NCI-H2196 treated with DMSO at 0.1 percent for 48 hours (cell line): ENCODE results near the gene EGFLAM.

Experiments used
- DNase-seq: peaks from one replicate; lab custom pipeline; 2025; ENCODE audit not compliant: unreplicated experiment; lab: John Stamatoyannopoulos, UW

The EGFLAM gene

DNA sequence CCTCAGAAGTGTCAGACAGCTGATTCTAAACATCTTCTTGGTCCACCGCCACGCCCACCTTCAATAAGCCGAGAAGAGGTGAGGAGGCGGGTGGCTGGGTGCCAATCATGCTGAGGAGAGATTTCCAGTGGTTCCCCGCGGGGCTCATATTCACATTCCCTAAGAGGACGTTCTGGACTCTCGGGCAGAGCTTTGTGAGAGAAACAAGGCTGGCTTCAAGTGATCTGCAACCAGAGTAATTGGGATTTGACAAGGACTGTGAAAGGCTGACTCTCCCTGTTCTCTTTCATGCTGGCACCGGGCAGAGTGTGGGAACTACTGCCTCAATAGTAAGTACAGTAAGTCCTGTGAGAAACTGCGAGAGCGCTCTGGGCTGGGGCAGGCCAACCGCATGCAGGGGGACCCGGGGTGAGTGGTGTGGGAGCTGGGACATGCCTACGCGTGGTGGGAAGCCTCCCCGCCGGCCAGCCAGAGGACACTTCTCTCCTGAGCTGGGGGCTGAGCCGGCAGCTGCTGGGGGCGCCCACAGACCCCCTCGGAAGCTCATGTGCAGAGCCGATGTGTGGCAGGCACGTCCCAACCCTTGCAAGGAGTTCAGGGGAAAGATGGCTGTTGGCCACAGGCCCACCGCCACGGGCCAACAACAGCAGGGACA lies 187.1 kb downstream of the EGFLAM start:
- no peak for DNase-seq

DNA sequence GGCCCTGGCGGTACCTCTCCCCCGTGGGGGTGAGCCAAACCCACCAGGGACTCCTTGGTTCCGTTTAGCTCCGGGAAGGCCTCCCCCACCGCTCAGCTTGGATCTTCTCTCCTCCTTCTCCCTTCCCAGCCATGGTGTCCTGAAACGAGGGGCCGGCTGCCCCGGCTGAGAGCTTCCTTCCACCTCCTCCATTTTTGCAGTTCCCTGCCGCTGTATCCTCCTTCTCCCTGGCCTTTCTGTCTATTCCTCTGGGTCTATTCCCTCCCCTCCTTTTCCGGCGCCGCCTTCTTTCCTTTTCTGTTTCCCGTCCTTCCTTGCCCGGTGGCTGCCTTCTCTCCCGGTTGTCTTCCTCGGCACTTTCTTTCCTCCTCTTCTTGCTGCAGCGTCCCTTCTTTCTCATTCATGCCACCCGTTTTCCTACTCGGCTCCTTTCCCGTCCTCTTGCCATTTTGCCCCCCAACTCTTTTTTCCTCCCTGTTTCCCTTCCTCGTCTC lies 187.7 kb downstream of the EGFLAM start:
- no peak for DNase-seq

DNA sequence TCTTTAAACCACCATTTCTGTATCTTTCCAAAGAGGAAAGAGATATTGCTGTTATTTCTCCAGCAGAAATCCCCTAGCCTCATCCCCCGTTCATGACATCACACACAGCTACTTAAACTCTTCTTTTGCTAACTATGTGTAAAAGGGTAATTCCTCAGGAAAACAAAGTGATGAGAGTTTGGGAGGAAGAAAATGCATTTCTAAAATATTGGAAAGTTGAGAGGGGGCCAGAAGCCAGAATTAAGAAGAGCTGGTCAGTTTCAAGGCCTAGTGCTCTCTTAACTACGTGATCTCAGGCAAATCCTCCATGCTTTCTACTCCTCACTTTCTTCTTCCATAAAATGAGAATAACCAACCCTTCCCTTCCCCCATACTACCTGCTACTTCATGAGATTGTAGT lies 188.7 kb downstream of the EGFLAM start:
- DNase-seq = no peak

GRCh38 chr5:38447786-38448185 lies 189.4 kb downstream of the EGFLAM start:
- DNase-seq = no peak

- DNase-seq = no peak
Measured at GRCh38 chr5:38448568-38449350, 190.4 kb downstream of the EGFLAM start.

- no peak for DNase-seq
Measured at GRCh38 chr5:38450627-38451026, 192.3 kb downstream of the EGFLAM start.

GRCh38 chr5:38451074-38451725 lies 192.8 kb downstream of the EGFLAM start:
- no peak for DNase-seq

DNA sequence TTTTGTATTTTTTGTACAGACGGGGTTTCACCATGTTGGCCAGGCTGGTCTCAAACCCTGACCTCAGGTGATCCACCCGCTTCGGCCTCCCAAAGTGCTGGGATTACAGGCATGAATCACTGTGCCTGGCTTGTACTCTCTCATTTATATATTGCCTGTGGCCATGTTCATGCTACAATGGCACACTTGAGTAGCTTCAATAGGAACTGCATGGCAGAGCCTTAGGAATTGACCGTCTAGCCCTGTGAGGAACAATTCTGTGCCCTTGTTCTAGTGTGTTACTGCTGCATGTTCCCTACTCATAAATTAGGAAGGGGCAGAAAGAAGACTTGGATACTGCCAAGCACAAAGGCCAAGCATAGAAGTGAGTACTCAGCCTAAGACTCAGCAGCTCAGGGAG lies 193.8 kb downstream of the EGFLAM start:
- no peak for DNase-seq

GRCh38 chr5:38453506-38453905 lies 195.1 kb downstream of the EGFLAM start:
- DNase-seq = no peak

- no peak for DNase-seq
Measured at GRCh38 chr5:38453921-38454320, 195.6 kb downstream of the EGFLAM start.

- DNase-seq = no peak
Measured at GRCh38 chr5:38455796-38456330, 197.5 kb downstream of the EGFLAM start.

- DNase-seq = no peak
Measured at GRCh38 chr5:38456657-38457399, 198.5 kb downstream of the EGFLAM start.

GRCh38 chr5:38458174-38458573 lies 199.8 kb downstream of the EGFLAM start:
- DNase-seq = no peak

- DNase-seq = no peak
Measured at GRCh38 chr5:38462976-38463633, 204.7 kb downstream of the EGFLAM start.

- DNase-seq = no peak
Measured at GRCh38 chr5:38463634-38464521, 205.5 kb downstream of the EGFLAM start.

- DNase-seq = no peak
Measured at GRCh38 chr5:38465061-38465460, 206.7 kb downstream of the EGFLAM start.

DNA sequence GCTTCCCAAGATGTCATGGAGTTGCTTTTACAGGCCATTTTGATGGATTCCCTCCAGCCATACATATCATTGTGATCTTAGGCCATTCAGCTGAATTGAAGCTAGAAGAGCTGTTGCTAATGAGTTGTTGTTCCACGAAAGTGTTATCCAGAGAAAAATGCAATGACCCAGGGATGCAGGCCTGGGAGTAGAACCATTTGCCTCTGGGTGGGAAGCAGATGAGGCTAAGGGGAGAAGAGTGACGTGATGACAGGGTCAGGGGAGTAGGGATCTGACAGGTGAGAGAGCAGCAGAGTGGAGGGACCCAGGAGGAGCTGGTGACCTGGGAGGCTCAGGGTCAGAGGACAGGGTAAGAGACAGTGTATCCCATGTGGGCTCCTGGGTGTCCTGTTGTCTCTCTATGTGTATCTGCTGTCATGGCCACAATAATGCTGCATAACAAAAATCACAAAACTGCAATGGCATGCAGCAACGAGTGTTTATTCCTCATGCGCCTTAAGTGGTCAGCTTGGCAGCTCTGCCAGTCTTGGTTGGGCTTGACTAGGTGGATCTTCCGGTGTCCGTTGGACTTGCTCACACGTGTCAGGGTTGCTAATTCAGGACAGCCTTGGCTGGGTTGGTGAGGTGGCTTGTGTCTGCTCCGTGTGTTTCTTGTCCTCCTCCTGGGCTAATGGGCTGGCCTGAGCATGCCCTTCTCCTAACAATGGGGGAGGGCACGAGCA lies 207.5 kb downstream of the EGFLAM start:
- DNase-seq = no peak

- DNase-seq = no peak
Measured at GRCh38 chr5:38466424-38467189, 208.2 kb downstream of the EGFLAM start.
